OCI-LY1 (cell line): ENCODE data around the gene TMEM266.
A peak's percentile ranks its signal among the peaks of the same experiment; 100 is the strongest.

ENCODE experiments used
- H2AFZ ChIP-seq: fragments of 200-600 bp; sonication (generic), shearing (Covaris generic); 2 replicates; pipeline ENCODE4 v1.6.0; 2014; ENCODE audit warnings: antibody characterized with exemption, mild to moderate bottlenecking, low read length
- H3F3A ChIP-seq: fragments of 200-600 bp; sonication (generic), shearing (Covaris generic); 2 replicates; pipeline ENCODE4 v1.6.0; 2014; ENCODE audit warnings: mild to moderate bottlenecking, antibody characterized with exemption, low read length, moderate library complexity; ENCODE audit not compliant: insufficient read depth
- H3K27ac ChIP-seq: fragments of 200-600 bp; sonication (generic); 2 replicates; pipeline ENCODE4 v1.5.1; 2014; ENCODE audit warnings: low read length, mixed run types, mild to moderate bottlenecking, low read depth; ENCODE audit not compliant: poor library complexity, severe bottlenecking
- H3K27me3 ChIP-seq: fragments of 200-600 bp; sonication (generic); 2 replicates; pipeline ENCODE4 v1.6.0; 2014; ENCODE audit warnings: antibody characterized with exemption, mild to moderate bottlenecking, low read length, moderate library complexity; ENCODE audit not compliant: insufficient read depth
- H3K36me3 ChIP-seq: fragments of 200-600 bp; sonication (generic); 2 replicates; pipeline ENCODE4 v1.6.1; 2014; ENCODE audit warnings: mild to moderate bottlenecking, antibody characterized with exemption, low read length, moderate library complexity, mixed read lengths; ENCODE audit not compliant: insufficient read depth
- H3K4me1 ChIP-seq: fragments of 200-600 bp; sonication (generic); 2 replicates; pipeline ENCODE4 v1.5.1; 2014; ENCODE audit warnings: mild to moderate bottlenecking, low read length, moderate library complexity; ENCODE audit not compliant: insufficient read depth, severe bottlenecking
- H3K4me2 ChIP-seq: fragments of 200-600 bp; sonication (generic), shearing (Covaris generic); 2 replicates; pipeline ENCODE4 v1.6.1; 2014; ENCODE audit warnings: low read length
- H3K4me3 ChIP-seq: fragments of 200-600 bp; sonication (generic); 2 replicates; pipeline ENCODE4 v1.5.1; 2014; ENCODE audit warnings: low read length, low read depth, mild to moderate bottlenecking, mixed read lengths; ENCODE audit not compliant: poor library complexity, severe bottlenecking
- H3K79me2 ChIP-seq: fragments of 200-600 bp; shearing (Covaris generic); 2 replicates; pipeline ENCODE4 v1.6.1; 2016; ENCODE audit warnings: mixed run types, low read length, mixed read lengths; ENCODE audit not compliant: insufficient read depth
- H3K9ac ChIP-seq: fragments of 200-600 bp; sonication (generic), shearing (Covaris generic); 2 replicates; pipeline ENCODE4 v1.6.1; 2014; ENCODE audit warnings: mild to moderate bottlenecking, low read length, mixed read lengths
- H3K9me2 ChIP-seq: fragments of 200-600 bp; sonication (generic), shearing (Covaris generic); 2 replicates; pipeline ENCODE4 v1.6.1; 2014; ENCODE audit warnings: low read depth, mild to moderate bottlenecking, low read length, mixed read lengths
- H3K9me3 ChIP-seq: fragments of 200-600 bp; shearing (Covaris generic); 2 replicates; pipeline ENCODE4 v1.6.1; 2014; ENCODE audit warnings: low read length, mixed read lengths
- H4K20me1 ChIP-seq: fragments of 200-600 bp; sonication (generic), shearing (Covaris generic); 2 replicates; pipeline ENCODE4 v1.6.0; 2016; ENCODE audit warnings: mild to moderate bottlenecking, low read length; ENCODE audit not compliant: insufficient read depth
- EZH2 ChIP-seq: fragments of 200-600 bp; sonication (generic), shearing (Covaris generic); IDR thresholded peaks from 2 replicates; pipeline ENCODE4 v1.8.0; 2017; ENCODE audit warnings: borderline replicate concordance, mixed run types, mild to moderate bottlenecking, antibody characterized with exemption, low read length, moderate library complexity, mixed read lengths
- TF ChIP-seq, protein P1 (sequence below): fragments of 200-600 bp; sonication (generic), shearing (Covaris generic); IDR thresholded peaks from 2 replicates; pipeline ENCODE4 v1.5.1; 2017; ENCODE audit warnings: mild to moderate bottlenecking, antibody characterized with exemption, low read length, moderate library complexity, mixed read lengths

The TMEM266 gene

DNA sequence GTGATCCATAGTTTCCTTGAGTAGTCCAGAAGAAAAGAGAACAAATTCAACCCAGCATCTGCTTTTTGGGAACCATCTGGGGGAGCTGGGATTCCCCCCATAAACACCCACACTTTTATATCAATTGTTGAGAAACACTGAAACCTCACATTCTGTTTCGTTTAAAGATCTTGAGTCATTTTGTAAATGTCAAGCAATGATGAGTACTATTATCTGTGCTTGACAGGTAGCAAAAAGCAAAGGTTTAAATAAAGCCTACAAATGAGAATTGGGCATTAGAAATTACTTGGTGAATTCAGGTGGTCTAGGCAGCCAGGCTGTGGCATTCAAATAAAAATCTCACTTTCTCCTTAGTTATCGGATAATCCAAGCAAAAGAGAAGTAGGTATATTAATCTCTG is 75.7 kb downstream of the TMEM266 start:
- TF ChIP-seq, protein P1, sequence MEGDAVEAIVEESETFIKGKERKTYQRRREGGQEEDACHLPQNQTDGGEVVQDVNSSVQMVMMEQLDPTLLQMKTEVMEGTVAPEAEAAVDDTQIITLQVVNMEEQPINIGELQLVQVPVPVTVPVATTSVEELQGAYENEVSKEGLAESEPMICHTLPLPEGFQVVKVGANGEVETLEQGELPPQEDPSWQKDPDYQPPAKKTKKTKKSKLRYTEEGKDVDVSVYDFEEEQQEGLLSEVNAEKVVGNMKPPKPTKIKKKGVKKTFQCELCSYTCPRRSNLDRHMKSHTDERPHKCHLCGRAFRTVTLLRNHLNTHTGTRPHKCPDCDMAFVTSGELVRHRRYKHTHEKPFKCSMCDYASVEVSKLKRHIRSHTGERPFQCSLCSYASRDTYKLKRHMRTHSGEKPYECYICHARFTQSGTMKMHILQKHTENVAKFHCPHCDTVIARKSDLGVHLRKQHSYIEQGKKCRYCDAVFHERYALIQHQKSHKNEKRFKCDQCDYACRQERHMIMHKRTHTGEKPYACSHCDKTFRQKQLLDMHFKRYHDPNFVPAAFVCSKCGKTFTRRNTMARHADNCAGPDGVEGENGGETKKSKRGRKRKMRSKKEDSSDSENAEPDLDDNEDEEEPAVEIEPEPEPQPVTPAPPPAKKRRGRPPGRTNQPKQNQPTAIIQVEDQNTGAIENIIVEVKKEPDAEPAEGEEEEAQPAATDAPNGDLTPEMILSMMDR: no peak
- no peak for TF ChIP-seq EZH2
- H3K36me3 ChIP-seq: no peaks in the 10 kb centered on the region
- H3K9me2 ChIP-seq: no peaks in the 10 kb centered on the region
- no peak overlapping the region for H2AFZ ChIP-seq
- no peaks in the 10 kb centered on the region for H3K79me2 ChIP-seq
- H3K4me2 ChIP-seq: no peak overlapping the region
- H3K4me1 ChIP-seq: no peaks in the 10 kb centered on the region
- H3K27me3 ChIP-seq: peaks cover 5% of the 10 kb centered on the region; the same call in 1 of the 2 replicates
- H4K20me1 ChIP-seq: no peaks in the 10 kb centered on the region
- H3K9ac ChIP-seq: no peak overlapping the region
- H3K27ac ChIP-seq: no peak overlapping the region
- no peak overlapping the region for H3K4me3 ChIP-seq
- H3F3A ChIP-seq: no peaks in the 10 kb centered on the region
- no peaks in the 10 kb centered on the region for H3K9me3 ChIP-seq

DNA sequence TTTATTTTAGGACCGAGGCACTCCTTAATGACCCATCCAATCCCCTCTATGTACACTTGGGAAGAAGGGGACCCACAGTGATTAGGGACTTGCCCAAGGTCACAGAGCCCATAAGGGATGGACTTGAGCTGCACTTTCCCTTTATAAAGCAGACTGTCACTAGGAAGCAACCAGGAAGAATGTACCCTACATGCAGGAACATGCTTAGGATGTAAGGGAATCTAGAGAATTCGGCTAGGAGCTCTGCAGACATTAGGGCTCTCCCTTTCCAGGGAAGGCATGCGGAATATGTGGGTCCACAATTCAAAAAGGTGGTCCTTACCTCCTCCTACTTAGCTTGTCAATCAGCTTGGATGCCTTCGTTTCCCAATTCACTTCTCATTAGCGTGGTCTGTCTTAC is 78.7 kb downstream of the TMEM266 start:
- Histone ChIP-seq H3K4me2 (no peak overlapping the region), H4K20me1 (no peaks in the 10 kb centered on the region), H3K4me3 (no peak overlapping the region), H3K27me3 (peaks cover 5% of the 10 kb centered on the region; the same call in 1 of the 2 replicates), H3K9me2 (no peaks in the 10 kb centered on the region), H3K79me2 (no peaks in the 10 kb centered on the region), H3K4me1 (no peaks in the 10 kb centered on the region), H3K27ac (no peak overlapping the region), H3K9ac (no peak overlapping the region), H2AFZ (no peak overlapping the region), H3K36me3 (no peaks in the 10 kb centered on the region), H3F3A (no peaks in the 10 kb centered on the region), H3K9me3 (no peaks in the 10 kb centered on the region)
- no peak for TF ChIP-seq EZH2
- TF ChIP-seq, protein P1: no peak

DNA sequence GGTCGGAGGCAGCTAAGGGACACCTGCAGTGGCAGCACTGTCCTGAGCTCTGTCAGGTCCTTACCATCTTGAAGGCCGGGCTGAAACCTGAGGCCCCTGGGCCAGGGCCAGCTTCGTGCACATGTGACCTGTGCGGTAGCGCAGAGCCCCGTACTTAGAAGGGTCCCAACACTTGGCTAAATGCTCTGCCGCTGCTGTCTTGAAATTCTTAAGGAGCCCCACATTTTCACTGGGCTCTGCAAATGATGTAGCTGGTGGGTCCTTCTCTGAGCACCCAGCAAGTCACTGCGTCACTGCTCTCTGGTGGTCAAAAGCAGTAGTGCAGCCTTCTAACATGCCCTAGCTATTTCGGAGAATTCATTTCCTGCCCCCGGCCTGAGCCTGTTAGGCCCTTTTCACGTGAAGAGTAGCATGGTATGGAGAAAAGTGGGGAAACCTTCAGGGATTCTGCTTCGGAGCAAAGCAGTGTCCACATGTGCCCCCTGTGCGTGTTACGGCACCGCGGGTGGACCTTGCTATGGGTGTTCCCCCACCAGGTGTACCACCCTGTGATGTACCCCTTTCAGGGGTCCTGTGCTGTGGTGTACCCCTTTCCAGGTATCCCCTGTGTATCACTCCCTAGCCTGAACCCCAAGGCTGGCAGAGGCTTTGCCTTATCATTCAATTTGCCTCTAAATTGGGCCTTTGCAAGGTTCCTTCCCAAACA is 79.7 kb downstream of the TMEM266 start:
- Histone ChIP-seq H3K9me3 (no peaks in the 10 kb centered on the region), H3K4me2 (no peak overlapping the region), H3K9ac (no peak overlapping the region), H3K27ac (no peak overlapping the region), H3K9me2 (no peaks in the 10 kb centered on the region), H3K36me3 (no peaks in the 10 kb centered on the region), H3K4me1 (no peaks in the 10 kb centered on the region), H3F3A (no peaks in the 10 kb centered on the region), H3K79me2 (no peaks in the 10 kb centered on the region), H3K27me3 (peaks cover 5% of the 10 kb centered on the region; the same call in 1 of the 2 replicates), H3K4me3 (no peak overlapping the region), H2AFZ (no peak overlapping the region), H4K20me1 (no peaks in the 10 kb centered on the region)
- TF ChIP-seq, protein P1: peak; percentile 89
- no peak for TF ChIP-seq EZH2
